A549 (cell line): ENCODE results near the gene TPCN2.

Source experiments
- CTCF ChIP-seq: fragments of >200 bp; sonication (Bioruptor Twin); formaldehyde crosslinking; IDR thresholded peaks from 3 replicates; pipeline ENCODE4 v1.5.1; 2016
- E2F6 ChIP-seq: IDR thresholded peaks from 2 replicates; pipeline ENCODE4 v1.6.1; 2012; ENCODE audit warnings: low read depth, borderline replicate concordance
- GATA3 ChIP-seq: IDR thresholded peaks from 2 replicates; pipeline ENCODE4 v1.6.1; 2012; ENCODE audit warnings: borderline replicate concordance
- MAFK ChIP-seq: fragments of 450-650 bp; IDR thresholded peaks from 2 replicates; pipeline ENCODE4 v1.6.1; 2014; ENCODE audit not compliant: partially characterized antibody
- POLR2A ChIP-seq: IDR thresholded peaks from 2 replicates; pipeline ENCODE4 v1.6.1; 2012; ENCODE audit warnings: mild to moderate bottlenecking, low read length
- RCOR1 ChIP-seq: fragments of 150-350 bp; IDR thresholded peaks from 2 replicates; pipeline ENCODE4 v1.6.1; 2014; ENCODE audit warnings: antibody characterized with exemption, low read length, low read depth
- SMC3 ChIP-seq: fragments of >200 bp; sonication (Bioruptor Twin); formaldehyde crosslinking; IDR thresholded peaks from 3 replicates; pipeline ENCODE4 v1.6.1; 2018; ENCODE audit warnings: inconsistent platforms

- TF ChIP-seq GATA3 (no peak), RCOR1 (no peak), CTCF (no peak), POLR2A (no peak), E2F6 (no peak), MAFK (no peak), SMC3 (no peak)
Observed at GRCh38 chr11:69009441-69010211, 39.1 kb upstream of the TPCN2 start.
